ENCODE results near the gene INTS15. TPM values are rescaled to one million over a fixed set of nuclear protein-coding genes. Genes with fewer than 3 reads are reported as not detected.

INTS15 gene
- total and polyA plus RNA-seq, 2 experiments from 2014 or later, result 7.0 to 27.0 TPM

GRCh38 chr7:6606866-6607583 is 17.2 kb downstream of the INTS15 start:
- H3K9me2 ChIP-seq (ENCODE audit: insufficient read depth), result no peaks in the 10 kb centered on the region
- H4K20me1 ChIP-seq (replicated peaks; ENCODE audit: insufficient read depth), result peaks cover 3% of the 10 kb centered on the region; the same call in 1 of the 2 replicates
- no peaks in the 10 kb centered on the region for H3K4me1 ChIP-seq (ENCODE audit: insufficient read depth)
- no peak overlapping the region for H3K4me3 ChIP-seq
- Mint-ChIP-seq H3K36me3 (ENCODE audit: low read depth) (peaks cover 33% of the 10 kb centered on the region), H3K9me3 (no peaks in the 10 kb centered on the region; the same call in 2 of the 3 replicates), H3K4me3 (no peak overlapping the region), H3K27ac (no peak overlapping the region), H3K4me1 (no peaks in the 10 kb centered on the region), H3K27me3 (ENCODE audit: insufficient read depth, low read depth, poor library complexity) (peaks cover 7% of the 10 kb centered on the region)
- no peak overlapping the region for H3K27ac ChIP-seq (ENCODE audit: low read depth)
- no peaks in the 10 kb centered on the region for H3K79me2 ChIP-seq (replicated peaks; ENCODE audit: insufficient read depth)
- H3K4me2 ChIP-seq, result no peak overlapping the region
- H3F3A ChIP-seq (replicated peaks; ENCODE audit: low read depth), result no peaks in the 10 kb centered on the region
- no peak overlapping the region for H2AFZ ChIP-seq
- ATAC-seq (no peak), DNase-seq (ENCODE audit: low spot score) (peak; percentile 25)
- TF ChIP-seq EZH2 (IDR thresholded peaks at IDR 0.05; ENCODE audit: low read depth, unreplicated experiment), result no peak
- TF ChIP-seq CREB1 (CRISPR knock-in tag; IDR thresholded peaks at IDR 0.05; ENCODE audit: low read depth), result no peak
- TF ChIP-seq EZH2phosphoT487 (IDR thresholded peaks at IDR 0.05; ENCODE audit: unreplicated experiment), result no peak
- no peak for TF ChIP-seq REST (IDR thresholded peaks at IDR 0.05; ENCODE audit: unreplicated experiment)
- TF ChIP-seq ZNF331 (CRISPR knock-in tag; IDR thresholded peaks at IDR 0.05; ENCODE audit: low read depth), result no peak
- no peak for TF ChIP-seq POLR2AphosphoS5 (IDR thresholded peaks at IDR 0.05; ENCODE audit: low read depth)
- TF ChIP-seq, protein P1, sequence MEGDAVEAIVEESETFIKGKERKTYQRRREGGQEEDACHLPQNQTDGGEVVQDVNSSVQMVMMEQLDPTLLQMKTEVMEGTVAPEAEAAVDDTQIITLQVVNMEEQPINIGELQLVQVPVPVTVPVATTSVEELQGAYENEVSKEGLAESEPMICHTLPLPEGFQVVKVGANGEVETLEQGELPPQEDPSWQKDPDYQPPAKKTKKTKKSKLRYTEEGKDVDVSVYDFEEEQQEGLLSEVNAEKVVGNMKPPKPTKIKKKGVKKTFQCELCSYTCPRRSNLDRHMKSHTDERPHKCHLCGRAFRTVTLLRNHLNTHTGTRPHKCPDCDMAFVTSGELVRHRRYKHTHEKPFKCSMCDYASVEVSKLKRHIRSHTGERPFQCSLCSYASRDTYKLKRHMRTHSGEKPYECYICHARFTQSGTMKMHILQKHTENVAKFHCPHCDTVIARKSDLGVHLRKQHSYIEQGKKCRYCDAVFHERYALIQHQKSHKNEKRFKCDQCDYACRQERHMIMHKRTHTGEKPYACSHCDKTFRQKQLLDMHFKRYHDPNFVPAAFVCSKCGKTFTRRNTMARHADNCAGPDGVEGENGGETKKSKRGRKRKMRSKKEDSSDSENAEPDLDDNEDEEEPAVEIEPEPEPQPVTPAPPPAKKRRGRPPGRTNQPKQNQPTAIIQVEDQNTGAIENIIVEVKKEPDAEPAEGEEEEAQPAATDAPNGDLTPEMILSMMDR (conservative IDR thresholded peaks at IDR 0.05; ENCODE audit: low read depth in 2 of 2), result no peak
- TF ChIP-seq ZNF114 (CRISPR knock-in tag; IDR thresholded peaks at IDR 0.05), result no peak
- no peak for TF ChIP-seq STAT1 (IDR thresholded peaks at IDR 0.05; ENCODE audit: unreplicated experiment)
- TF ChIP-seq JUNB (IDR thresholded peaks at IDR 0.05; ENCODE audit: unreplicated experiment), result no peak
- TF ChIP-seq, protein P2, sequence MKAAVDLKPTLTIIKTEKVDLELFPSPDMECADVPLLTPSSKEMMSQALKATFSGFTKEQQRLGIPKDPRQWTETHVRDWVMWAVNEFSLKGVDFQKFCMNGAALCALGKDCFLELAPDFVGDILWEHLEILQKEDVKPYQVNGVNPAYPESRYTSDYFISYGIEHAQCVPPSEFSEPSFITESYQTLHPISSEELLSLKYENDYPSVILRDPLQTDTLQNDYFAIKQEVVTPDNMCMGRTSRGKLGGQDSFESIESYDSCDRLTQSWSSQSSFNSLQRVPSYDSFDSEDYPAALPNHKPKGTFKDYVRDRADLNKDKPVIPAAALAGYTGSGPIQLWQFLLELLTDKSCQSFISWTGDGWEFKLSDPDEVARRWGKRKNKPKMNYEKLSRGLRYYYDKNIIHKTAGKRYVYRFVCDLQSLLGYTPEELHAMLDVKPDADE (IDR thresholded peaks at IDR 0.05), result no peak
- TF ChIP-seq ZNF462 (CRISPR knock-in tag; IDR thresholded peaks at IDR 0.05), result no peak
- TF ChIP-seq NANOG (IDR thresholded peaks at IDR 0.05; ENCODE audit: borderline replicate concordance), result no peak
- H3K36me3 ChIP-seq (ENCODE audit: insufficient read depth), result no peaks in the 10 kb centered on the region
- no peaks in the 10 kb centered on the region for H3K27me3 ChIP-seq (ENCODE audit: insufficient read depth)

Data from GM23338 (cell line).